Measurements from ENCODE around the gene SORCS3. TPM values are rescaled to one million over a fixed set of nuclear protein-coding genes. Genes with fewer than 3 reads are reported as not detected.

Gene SORCS3
- total RNA-seq, 1 donor from 2014 or later: not detected

DNA sequence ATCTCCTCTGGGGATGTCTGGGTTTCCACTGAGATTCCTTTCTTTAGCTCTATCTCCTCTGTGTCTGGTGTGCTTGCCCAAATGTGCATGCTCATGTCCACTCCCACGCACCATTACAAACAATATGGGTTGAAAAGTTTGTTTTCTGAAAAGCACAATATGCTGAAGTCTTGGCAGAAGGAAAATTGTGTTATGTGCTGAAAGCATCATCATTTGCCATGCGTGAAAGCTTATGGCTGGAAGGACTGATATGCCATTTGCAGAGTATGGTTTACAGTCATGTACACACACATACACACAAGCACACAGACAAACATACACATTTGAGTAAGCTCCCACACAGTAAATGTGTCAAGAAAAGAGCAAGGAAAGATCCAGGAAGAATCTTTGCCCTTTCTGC, 231.6 kb downstream of the SORCS3 start:
- DNase-seq (no peak), ATAC-seq (no peak)
- Histone ChIP-seq H3K27me3 (ENCODE audit: low read depth) (no peaks in the 10 kb centered on the region), H3K4me1 (no peaks in the 10 kb centered on the region), H3K27ac (no peak overlapping the region), H3K36me3 (no peaks in the 10 kb centered on the region), H3K4me3 (no peak overlapping the region), H3K9me3 (no peaks in the 10 kb centered on the region)
- TF ChIP-seq, protein P1, sequence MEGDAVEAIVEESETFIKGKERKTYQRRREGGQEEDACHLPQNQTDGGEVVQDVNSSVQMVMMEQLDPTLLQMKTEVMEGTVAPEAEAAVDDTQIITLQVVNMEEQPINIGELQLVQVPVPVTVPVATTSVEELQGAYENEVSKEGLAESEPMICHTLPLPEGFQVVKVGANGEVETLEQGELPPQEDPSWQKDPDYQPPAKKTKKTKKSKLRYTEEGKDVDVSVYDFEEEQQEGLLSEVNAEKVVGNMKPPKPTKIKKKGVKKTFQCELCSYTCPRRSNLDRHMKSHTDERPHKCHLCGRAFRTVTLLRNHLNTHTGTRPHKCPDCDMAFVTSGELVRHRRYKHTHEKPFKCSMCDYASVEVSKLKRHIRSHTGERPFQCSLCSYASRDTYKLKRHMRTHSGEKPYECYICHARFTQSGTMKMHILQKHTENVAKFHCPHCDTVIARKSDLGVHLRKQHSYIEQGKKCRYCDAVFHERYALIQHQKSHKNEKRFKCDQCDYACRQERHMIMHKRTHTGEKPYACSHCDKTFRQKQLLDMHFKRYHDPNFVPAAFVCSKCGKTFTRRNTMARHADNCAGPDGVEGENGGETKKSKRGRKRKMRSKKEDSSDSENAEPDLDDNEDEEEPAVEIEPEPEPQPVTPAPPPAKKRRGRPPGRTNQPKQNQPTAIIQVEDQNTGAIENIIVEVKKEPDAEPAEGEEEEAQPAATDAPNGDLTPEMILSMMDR (IDR thresholded peaks at IDR 0.05): no peak
- intact Hi-C loops (cut with DNase I): no loop called here

DNA sequence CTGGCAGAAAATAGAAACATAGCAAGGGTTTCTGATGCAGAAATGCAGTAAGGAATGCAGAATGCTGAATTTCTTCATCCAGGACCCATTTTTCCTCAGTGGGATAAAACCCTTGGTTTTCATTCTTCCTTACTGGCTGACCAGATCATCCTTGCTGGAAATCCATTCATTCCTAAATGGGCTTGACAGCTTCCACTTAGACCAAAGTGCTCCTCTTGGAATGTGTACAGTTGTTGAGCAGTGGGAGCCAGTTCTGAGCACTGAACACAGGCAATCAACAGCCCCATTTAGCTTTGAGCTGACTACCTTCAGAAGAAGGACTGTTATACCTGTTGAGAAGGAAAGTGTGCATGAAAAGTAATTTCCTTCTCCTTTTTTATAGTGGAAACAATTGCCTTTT, 232.1 kb downstream of the SORCS3 start:
- Histone ChIP-seq H3K4me3 (no peak overlapping the region), H3K36me3 (no peaks in the 10 kb centered on the region), H3K27me3 (ENCODE audit: low read depth) (no peaks in the 10 kb centered on the region), H3K4me1 (no peaks in the 10 kb centered on the region), H3K27ac (no peak overlapping the region), H3K9me3 (no peaks in the 10 kb centered on the region)
- TF ChIP-seq, protein P1 (IDR thresholded peaks at IDR 0.05): no peak
- no peak for ATAC-seq
- intact Hi-C loops (cut with DNase I): no loop called here
- no peak for DNase-seq

DNA sequence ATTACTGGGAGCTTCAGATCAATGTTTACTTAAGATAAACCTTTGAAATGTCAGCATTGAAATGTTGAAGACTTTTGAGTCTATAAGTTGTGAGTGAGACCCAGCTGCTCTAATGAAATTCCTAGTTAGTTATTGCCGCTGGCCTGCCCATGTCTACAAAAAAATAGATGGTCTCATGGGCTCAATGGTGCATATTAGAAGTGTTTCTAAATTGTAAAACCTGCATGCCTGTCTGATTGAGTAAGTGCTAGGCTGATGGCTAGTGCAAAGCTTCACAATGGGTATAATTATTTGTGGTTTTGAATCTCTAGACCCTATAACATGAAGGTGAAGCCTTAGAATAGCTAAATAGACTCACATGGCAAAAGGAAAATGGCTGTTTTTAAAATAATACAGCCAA, 234.5 kb downstream of the SORCS3 start:
- Histone ChIP-seq H3K4me3 (no peak overlapping the region), H3K4me1 (no peaks in the 10 kb centered on the region), H3K9me3 (no peaks in the 10 kb centered on the region), H3K27me3 (ENCODE audit: low read depth) (no peaks in the 10 kb centered on the region), H3K36me3 (no peaks in the 10 kb centered on the region), H3K27ac (no peak overlapping the region)
- intact Hi-C loops (cut with DNase I): no loop called here
- DNase-seq (no peak), ATAC-seq (no peak)
- TF ChIP-seq, protein P1 (IDR thresholded peaks at IDR 0.05): no peak

DNA sequence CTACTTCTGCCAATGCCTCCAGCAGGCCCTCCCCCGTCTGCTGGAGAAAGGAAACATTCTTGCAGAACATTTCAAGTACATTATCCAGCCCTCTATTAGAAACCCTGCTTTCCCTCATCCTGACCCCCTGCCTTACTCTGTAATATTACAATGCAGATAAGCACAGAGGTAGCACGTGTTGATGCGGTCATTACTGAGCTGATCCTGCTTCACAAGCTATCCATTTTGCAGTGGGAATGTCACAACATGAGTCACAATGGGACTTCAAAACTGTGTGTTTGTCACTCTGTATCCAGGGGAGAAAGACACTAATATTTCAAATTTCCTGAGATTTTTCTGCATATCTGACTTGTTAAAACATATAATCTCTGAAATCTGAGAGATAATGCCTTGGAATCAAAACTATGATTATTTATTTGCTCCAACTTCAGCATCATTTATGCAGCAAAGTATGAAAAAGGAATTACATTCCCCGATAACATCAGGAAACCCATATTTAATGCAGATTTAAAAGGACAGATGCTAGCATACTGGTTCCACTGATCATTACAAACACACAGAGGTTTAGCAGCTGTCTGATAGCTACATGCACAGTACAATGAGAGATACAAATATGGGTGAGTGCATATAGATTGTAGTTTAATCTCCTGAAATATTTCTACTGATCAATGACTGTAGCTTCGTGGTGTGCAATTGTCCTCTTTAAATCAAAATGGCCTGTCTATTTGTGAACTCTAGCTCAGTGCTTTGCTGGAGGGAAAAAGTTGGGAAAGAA, 239.7 kb downstream of the SORCS3 start:
- Histone ChIP-seq H3K27ac (no peak overlapping the region), H3K9me3 (no peaks in the 10 kb centered on the region), H3K36me3 (no peaks in the 10 kb centered on the region), H3K27me3 (ENCODE audit: low read depth) (no peaks in the 10 kb centered on the region), H3K4me1 (no peaks in the 10 kb centered on the region), H3K4me3 (no peak overlapping the region)
- TF ChIP-seq, protein P1 (IDR thresholded peaks at IDR 0.05): no peak
- DNase-seq (no peak), ATAC-seq (no peak)
- intact Hi-C loops (cut with DNase I): no loop called here

DNA sequence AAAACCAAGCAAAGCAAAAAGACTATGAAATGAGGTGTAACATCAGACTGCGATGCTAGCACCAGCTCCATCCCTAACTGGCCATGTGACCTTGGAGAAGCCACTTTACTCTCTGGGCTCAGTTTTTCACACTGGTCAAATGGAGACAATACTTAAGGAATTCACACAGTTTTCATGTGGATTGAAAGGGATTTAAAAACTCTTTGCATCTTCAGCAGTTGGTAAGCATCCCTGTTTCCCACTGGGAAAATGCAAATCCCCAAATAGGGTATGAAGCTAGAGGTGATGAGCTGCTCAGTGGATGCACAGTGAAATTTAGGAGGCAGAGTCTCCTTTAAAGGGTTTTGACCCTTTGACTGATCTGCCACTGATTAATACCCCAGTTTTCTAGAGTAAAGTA, 240.7 kb downstream of the SORCS3 start:
- Histone ChIP-seq H3K27ac (no peak overlapping the region), H3K9me3 (no peaks in the 10 kb centered on the region), H3K36me3 (no peaks in the 10 kb centered on the region), H3K4me1 (no peaks in the 10 kb centered on the region), H3K4me3 (no peak overlapping the region), H3K27me3 (ENCODE audit: low read depth) (no peaks in the 10 kb centered on the region)
- DNase-seq (no peak), ATAC-seq (no peak)
- TF ChIP-seq, protein P1 (IDR thresholded peaks at IDR 0.05): no peak
- intact Hi-C loops (cut with DNase I): no loop called here

All from lower lobe of right lung (tissue), 2 donors.